SK-N-MC (cell line): ENCODE results near the gene SH2D3C.

Experiments
- DNase-seq: peaks from one replicate; pipeline ENCODE4 v3.0.0-alpha.2; 2011; ENCODE audit warnings: low read depth, low spot score
- H3K27ac ChIP-seq: fragments of 200-600 bp; sonication (generic); 2 replicates; pipeline ENCODE4 v1.5.1; 2016; ENCODE audit warnings: mixed run types
- H3K36me3 ChIP-seq: fragments of 200-600 bp; sonication (generic); 2 replicates; pipeline ENCODE4 v1.6.1; 2017; ENCODE audit warnings: antibody characterized with exemption, low read length, mixed read lengths; ENCODE audit not compliant: insufficient read depth
- H3K4me3 ChIP-seq: fragments of 200-600 bp; sonication (generic); 2 replicates; pipeline ENCODE4 v1.5.1; 2016
- H3K9ac ChIP-seq: fragments of 200-600 bp; sonication (generic); 2 replicates; pipeline ENCODE4 v1.8.0; 2017; ENCODE audit warnings: mixed run types, mixed read lengths; ENCODE audit not compliant: insufficient read length
- H3K9me3 ChIP-seq: fragments of 200-600 bp; sonication (generic); 2 replicates; pipeline ENCODE4 v1.6.1; 2017; ENCODE audit warnings: low read depth, mild to moderate bottlenecking, antibody characterized with exemption, low read length, moderate library complexity, mixed read lengths
- EZH2 ChIP-seq: fragments of 200-600 bp; sonication (generic); IDR thresholded peaks from one replicate; pipeline ENCODE4 v1.6.1; 2017; ENCODE audit warnings: antibody characterized with exemption
- FOXP2 ChIP-seq: optimal IDR thresholded peaks from 2 replicates; pipeline ENCODE3; 2011; ENCODE audit warnings: mild to moderate bottlenecking, moderate library complexity; ENCODE audit not compliant: insufficient read depth; ENCODE audit errors: extremely low read length, control extremely low read depth
- POLR2AphosphoS5 ChIP-seq: IDR thresholded peaks from 2 replicates; pipeline ENCODE4 v1.6.1; 2012; ENCODE audit warnings: mild to moderate bottlenecking, low read depth, low read length, borderline replicate concordance

SH2D3C gene

DNA sequence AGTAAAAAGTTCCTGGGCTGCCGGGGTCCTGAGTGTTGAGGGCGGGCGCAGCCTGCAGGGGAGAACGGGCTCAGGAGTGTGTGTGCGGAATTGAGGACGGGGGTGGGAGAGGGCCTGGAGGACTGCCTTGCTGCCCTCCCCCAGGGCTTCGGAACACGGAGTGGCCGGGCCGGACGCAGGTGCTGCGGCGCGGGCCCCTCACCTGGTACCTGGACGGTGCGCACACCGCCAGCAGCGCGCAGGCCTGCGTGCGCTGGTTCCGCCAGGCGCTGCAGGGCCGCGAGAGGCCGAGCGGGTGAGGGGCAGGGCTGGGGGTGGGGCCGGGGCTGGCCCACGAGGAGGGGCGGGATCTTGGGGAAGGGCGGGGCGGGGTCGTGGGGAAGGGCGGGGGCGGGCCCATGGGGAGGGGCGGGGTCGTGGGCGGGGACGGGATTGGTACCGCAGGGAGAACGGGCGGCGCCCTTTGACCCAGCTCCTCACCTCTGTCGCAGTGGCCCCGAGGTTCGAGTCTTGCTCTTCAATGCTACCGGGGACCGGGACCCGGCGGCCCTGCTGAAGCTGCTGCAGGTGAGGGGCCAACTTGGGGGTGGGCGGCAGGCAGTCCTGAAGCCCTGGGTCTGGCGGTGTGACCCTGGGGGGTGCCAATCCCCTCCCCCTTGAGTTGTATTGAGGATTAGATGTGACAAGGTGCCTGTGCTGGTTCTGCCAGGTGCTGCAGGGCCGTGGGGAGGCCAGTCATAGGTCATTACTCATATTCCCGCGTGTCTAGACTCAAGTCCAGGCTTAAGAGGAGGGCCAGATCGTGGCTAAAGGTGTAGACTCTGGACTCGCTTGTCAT is 31.3 kb upstream of the SH2D3C start:
- TF ChIP-seq EZH2, result no peak
- TF ChIP-seq FOXP2, result no peak
- no peak for TF ChIP-seq POLR2AphosphoS5
- H3K36me3 ChIP-seq, result peaks cover 26% of the 10 kb centered on the region; the same call in 1 of the 2 replicates
- H3K9me3 ChIP-seq, result no peaks in the 10 kb centered on the region
- DNase-seq, result no peak
- H3K27ac ChIP-seq, result no peak overlapping the region
- no peak overlapping the region for H3K4me3 ChIP-seq
- no peak overlapping the region for H3K9ac ChIP-seq

DNA sequence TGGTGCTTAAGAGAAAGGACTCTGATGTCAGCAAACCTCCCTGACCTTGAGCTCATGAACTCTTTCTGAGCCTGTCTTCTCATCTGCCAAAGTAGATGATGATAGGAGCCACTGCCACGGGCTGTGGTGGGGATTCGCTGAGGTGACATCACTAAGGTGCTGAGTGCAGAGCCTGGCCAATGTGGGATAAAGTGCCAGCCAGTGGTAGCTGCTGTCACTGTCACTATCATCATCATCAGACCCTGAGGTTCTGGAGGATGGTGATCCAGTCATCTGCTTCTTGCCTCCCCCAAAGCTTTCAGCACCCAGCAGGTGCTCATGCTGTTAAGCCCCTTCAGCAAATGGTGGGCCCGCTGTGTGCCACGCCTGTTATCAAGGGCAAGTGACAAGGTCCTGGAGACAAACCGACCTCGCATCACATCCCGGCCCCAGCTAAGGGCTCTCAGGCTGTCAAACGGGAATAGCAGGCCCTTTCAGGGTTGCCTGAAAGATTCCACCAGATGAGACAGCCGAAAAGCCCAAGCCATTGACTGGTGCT is 30.6 kb upstream of the SH2D3C start:
- no peak for DNase-seq
- peaks cover 30% of the 10 kb centered on the region; the same call in 1 of the 2 replicates for H3K36me3 ChIP-seq
- H3K27ac ChIP-seq, result no peak overlapping the region
- no peak overlapping the region for H3K9ac ChIP-seq
- no peak overlapping the region for H3K4me3 ChIP-seq
- no peak for TF ChIP-seq FOXP2
- TF ChIP-seq POLR2AphosphoS5, result no peak
- no peak for TF ChIP-seq EZH2
- H3K9me3 ChIP-seq, result no peaks in the 10 kb centered on the region

DNA sequence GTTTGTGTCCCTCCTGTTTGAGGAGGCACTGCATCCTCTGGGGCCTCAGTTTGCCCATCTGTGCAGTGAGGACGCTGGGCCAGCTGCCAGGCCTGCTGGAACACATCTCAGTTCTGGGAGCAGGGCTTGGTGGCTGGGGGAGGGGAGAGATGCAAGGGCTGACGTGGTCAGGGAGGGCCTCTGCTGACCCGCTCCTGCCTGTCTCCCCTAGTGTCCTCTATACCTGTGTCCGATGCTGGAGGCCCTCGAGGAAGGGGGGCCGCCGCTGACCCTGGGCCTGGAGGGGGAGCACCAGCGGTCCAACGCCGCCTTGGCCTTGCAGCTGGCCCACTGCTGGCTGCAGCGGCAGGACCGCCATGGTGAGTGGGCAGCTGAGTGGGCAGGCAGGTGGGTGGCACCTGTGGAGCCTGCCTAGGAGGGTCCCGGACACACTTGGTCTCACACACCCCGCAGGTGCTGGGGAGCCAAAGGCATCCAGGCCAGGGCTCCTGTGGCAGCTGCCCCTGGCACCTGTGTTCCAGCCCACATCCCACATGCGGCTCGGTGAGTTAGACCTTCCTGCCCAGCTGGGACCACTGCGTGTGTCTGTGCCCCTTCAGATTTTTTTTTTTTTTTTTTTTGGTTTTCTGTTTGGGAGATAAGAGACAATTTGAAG is 30.0 kb upstream of the SH2D3C start:
- Histone ChIP-seq H3K4me3 (no peak overlapping the region), H3K9ac (no peak overlapping the region), H3K36me3 (peaks cover 24% of the 10 kb centered on the region; the same call in 1 of the 2 replicates), H3K27ac (no peak overlapping the region), H3K9me3 (no peaks in the 10 kb centered on the region)
- no peak for DNase-seq
- TF ChIP-seq EZH2 (no peak), FOXP2 (no peak), POLR2AphosphoS5 (no peak)

DNA sequence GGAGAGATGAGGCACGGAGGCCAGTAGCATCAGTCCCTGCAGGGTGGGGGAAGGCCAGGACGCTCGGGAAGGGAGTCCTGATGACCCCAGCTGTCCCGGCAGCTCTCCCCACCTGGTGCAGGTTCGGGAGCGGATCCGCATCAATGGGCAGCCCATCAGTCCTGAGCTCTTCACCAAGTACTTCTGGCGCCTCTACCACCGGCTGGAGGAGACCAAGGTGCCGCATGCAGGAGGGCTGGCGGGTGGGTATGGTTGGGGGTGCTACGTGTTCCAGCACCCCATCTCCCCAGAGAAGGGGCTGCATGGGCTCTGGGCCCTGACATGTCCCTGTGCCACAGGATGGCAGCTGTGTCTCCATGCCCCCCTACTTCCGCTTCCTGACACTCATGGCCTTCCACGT is 28.4 kb upstream of the SH2D3C start:
- no peak for TF ChIP-seq EZH2
- Histone ChIP-seq H3K9ac (no peak overlapping the region), H3K9me3 (no peaks in the 10 kb centered on the region), H3K36me3 (peaks cover 16% of the 10 kb centered on the region; the same call in 1 of the 2 replicates), H3K4me3 (no peak overlapping the region), H3K27ac (no peak overlapping the region)
- DNase-seq, result no peak

DNA sequence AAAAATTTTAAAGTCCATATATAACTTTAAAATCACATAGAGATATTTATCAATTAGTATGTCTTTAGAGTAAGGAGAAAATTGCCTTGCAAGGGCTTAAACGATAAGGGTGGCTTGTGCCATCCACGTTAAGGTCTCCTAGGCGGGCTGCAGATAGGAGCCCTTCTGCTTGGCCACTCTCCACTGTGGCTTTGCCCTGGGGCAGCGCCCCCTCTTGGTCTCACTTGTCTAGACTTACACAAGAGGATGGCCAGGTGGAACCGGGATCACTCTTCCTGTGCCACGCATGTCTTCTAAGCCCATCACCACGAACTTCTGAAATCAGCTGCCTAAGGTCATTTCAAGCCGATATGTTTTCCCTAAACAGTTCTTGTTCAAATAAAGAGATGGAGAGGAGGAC is 27.2 kb upstream of the SH2D3C start:
- Histone ChIP-seq H3K9me3 (no peaks in the 10 kb centered on the region), H3K27ac (no peak overlapping the region), H3K9ac (no peak overlapping the region), H3K36me3 (peaks cover 16% of the 10 kb centered on the region; the same call in 1 of the 2 replicates), H3K4me3 (no peak overlapping the region)
- no peak for DNase-seq
- no peak for TF ChIP-seq POLR2AphosphoS5
- no peak for TF ChIP-seq FOXP2
- no peak for TF ChIP-seq EZH2

DNA sequence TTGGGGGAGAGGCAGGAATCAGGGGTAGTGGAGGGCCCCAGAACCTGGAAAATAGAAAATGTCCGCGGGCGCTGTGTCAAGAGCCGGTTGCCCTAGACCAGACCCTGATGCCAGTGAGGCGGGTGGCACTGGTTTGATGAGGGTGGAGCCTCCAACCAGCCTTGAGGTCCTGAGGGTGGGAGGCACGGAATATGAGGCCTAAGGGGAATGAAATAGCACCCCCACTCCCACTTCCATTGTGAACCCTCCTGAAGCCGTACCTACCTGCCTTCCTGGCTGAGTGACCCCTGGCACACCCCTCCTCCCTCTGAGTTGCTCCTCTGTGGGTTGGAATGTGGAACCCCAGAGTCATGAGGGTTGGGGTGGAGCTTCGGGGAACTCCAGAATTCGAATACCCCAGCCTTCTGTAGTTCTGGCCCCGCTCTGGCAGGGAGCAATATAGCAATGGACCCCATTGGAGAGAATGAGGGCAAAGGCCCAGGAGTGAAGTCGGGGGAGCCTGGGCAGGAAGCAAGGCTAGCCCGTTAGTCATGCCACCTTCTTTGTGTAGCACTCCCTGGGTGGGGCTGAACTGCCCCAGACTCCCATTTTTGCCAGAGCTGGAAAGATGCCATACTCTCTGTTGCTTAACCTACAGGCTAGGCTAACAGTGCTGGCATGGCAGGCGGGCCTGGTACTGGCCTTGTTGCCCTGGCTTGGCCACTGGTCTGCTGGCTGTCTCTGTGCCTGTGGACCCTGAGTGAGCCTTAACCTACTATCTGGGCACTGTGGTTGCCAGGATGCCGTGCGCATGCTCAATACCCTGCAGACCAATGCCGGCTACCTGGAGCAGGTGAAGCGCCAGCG is 25.3 kb upstream of the SH2D3C start:
- H3K36me3 ChIP-seq, result peaks cover 11% of the 10 kb centered on the region; the same call in 1 of the 2 replicates

DNA sequence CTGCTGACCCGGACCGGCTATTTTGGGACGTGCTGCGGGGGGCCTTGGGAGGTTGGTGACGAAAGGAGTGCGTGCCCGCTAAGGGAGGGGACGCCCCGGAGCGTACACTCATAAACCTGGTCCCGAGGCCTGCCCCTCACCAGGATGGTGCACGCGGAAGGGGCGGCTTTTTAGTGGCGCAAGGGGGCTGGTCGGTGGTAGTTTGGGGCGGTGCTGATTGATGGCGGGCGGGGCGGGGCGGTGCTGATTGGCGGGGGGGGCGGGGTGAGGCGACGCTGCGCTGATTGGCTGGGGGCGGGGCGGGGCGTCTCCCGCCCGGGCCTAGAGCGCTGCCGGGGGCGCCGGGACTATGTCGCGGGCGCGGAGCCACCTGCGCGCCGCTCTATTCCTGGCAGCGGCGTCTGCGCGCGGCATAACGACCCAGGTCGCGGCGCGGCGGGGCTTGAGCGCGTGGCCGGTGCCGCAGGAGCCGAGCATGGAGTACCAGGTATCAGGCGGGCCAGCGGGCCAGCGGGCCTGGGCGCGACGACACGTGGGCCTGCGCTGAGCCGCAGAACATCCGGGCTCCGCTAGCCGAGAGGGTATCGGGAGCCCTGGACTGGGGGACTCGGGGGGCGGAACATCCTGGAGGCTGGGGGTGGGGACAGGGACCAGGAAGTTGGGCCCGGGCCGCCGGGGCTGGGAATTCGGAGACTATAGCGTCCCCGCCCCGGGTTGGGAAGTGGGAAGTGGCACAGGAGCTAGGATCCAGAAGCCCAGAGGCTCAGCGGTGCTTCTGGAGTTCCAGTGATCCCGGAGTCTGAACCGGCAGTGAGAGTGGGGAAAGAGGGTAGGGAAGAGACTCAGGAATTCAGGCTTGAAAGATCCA is 24.3 kb upstream of the SH2D3C start, which contains the start of gene FPGS:
TSS of gene FPGS (plus strand) at position 307 of the 868 bp plus-strand sequence. CDS start at position 350, 43 bp downstream.
- H3K27ac ChIP-seq, result peak within 1 kb of the TSS; percentile 77
- peaks cover 5% of the 10 kb centered on the region; the same call in 1 of the 2 replicates for H3K36me3 ChIP-seq
- H3K9me3 ChIP-seq, result no peaks in the 10 kb centered on the region
- H3K4me3 ChIP-seq, result peak within 1 kb of the TSS; percentile 96
- TF ChIP-seq POLR2AphosphoS5, result peak; percentile 88
- TF ChIP-seq FOXP2, result no peak
- peak within 1 kb of the TSS; percentile 97 for H3K9ac ChIP-seq
- DNase-seq, result no peak

More for the DNA sequence above, 25.3 kb upstream of the SH2D3C start:
- TF ChIP-seq FOXP2, result no peak
- TF ChIP-seq EZH2, result no peak
- no peak for TF ChIP-seq POLR2AphosphoS5
- H3K4me3 ChIP-seq, result peak overlapping the region; percentile 96
- H3K27ac ChIP-seq, result peak overlapping the region; percentile 77
- no peak for DNase-seq
- peak overlapping the region; percentile 97 for H3K9ac ChIP-seq
- H3K9me3 ChIP-seq, result no peaks in the 10 kb centered on the region
